Right lobe of liver (tissue), 6 donors: ENCODE results near the gene VDAC1. TPM values are rescaled to one million over a fixed set of nuclear protein-coding genes. Genes with fewer than 3 reads are reported as not detected.
"Not testable (repeated sequence)": the region's sequence is repeated elsewhere in the genome, so short reads cannot be mapped to it uniquely, and the experiment has no call there.

Experiments used
- ATAC-seq, 4 donors: fragments of 200-7000 bp; cut with Tn5 transposase; one replicate each; pipeline ENCODE4 v1.9.1; 2020; ENCODE audit warnings: mild to moderate bottlenecking in 4 of 4, moderate library complexity in 4 of 4
- DNase-seq, 3 donors: peaks; one replicate each; pipeline ENCODE4 v3.0.0-alpha.2; 2020
- H3K27ac ChIP-seq, 3 donors: fragments of 200-600 bp; one replicate each; pipeline ENCODE4 v1.8.0; 2022
- H3K27me3 ChIP-seq, 2 donors: fragments of 200-600 bp; one replicate each; pipeline ENCODE4 v1.8.0; 2022
- H3K36me3 ChIP-seq, 4 donors: fragments of 200-600 bp; sonication (generic) in 1 of 4; one replicate each; pipeline versions ENCODE4 v1.5.1 to v1.8.0; 2017 to 2022; ENCODE audit warnings: control low read depth in 1 of 4
- H3K4me1 ChIP-seq, 4 donors: fragments of 200-600 bp; sonication (generic) in 1 of 4; one replicate each; pipeline versions ENCODE4 v1.5.1 to v1.8.0; 2017 to 2022; ENCODE audit warnings: control low read depth in 1 of 4
- H3K4me3 ChIP-seq, 3 donors: fragments of 200-600 bp; one replicate each; pipeline ENCODE4 v1.8.0; 2022
- H3K9me3 ChIP-seq, 4 donors: fragments of 200-600 bp; sonication (generic) in 1 of 4; one replicate each; pipeline versions ENCODE4 v1.5.1 to v1.8.0; 2017 to 2022; ENCODE audit warnings: control low read depth in 1 of 4
- POLR2A ChIP-seq: fragments of 450-650 bp; IDR thresholded peaks from one replicate; pipeline ENCODE4 v1.6.1; 2017; ENCODE audit warnings: antibody characterized with exemption, mild to moderate bottlenecking
- WGBS: methylation state at CpG from one replicate; pipeline ENCODE4 v1.1.6; 2018; ENCODE audit warnings: low coverage, low lambda C conversion rate; ENCODE audit not compliant: insufficient coverage; ENCODE audit errors: missing lambda C conversion rate; 5-methylcytosine and 5-hydroxymethylcytosine counted together
- intact Hi-C, 2 donors: fragments of 100-400 bp; cut with DNase I; formaldehyde crosslinking; loops; one replicate each; pipeline versions ENCODE4 v1.11.2 to v1.14.1; 2022
- total RNA-seq, 6 experiments: library from RNA; depleted of rRNA in 2 of 6; stranded (reverse); fragments of >200 nt in 2 of 6; fragmentation: NEBNext Ultra II Directional in 3 of 6; extraction: Animal tissue kit (Norgen Biotek cat#: 25700) in 3 of 6; gene quantifications; one replicate each; pipeline versions ENCODE4 v1.1.0 to v1.2.4, GENCODE V29; 2016 to 2023
- TF ChIP-seq, protein P1 (sequence below), 4 donors: fragments of 200-600 bp in 3 of 4; fragments of 450-650 bp in 1 of 4; IDR thresholded peaks; one replicate each; pipeline versions ENCODE4 v1.5.1 to v1.8.0; 2016 to 2022; ENCODE audit warnings: antibody characterized with exemption in 4 of 4, mild to moderate bottlenecking in 2 of 4
- donor health status: DM: no; HTN: yes; CAD: no.
- donor health status: DM: no; HTN: no; CAD: no.
- donor health status: DM: no; HTN: no; CAD: no.
- donor health status: DM: no; HTN: yes; CAD: no.
- donor health status: DM: no; HTN: yes; CAD: no.

Gene VDAC1
- total RNA-seq, 6 experiments from 2014 or later, result 101 to 209 (median 128) TPM

- Histone ChIP-seq H3K36me3 (peaks cover 0 to 83% (median 17%) of the 10 kb centered on the region in 4 donors), H3K27me3 (no peaks in the 10 kb centered on the region), H3K9me3 (no peaks in the 10 kb centered on the region), H3K4me1 (peaks cover 0 to 3% (median 0%) of the 10 kb centered on the region in 4 donors), H3K27ac (no peak overlapping the region), H3K4me3 (no peak overlapping the region)
- 96% methylated on average over 2 of the region's 3 CpGs for WGBS
- ATAC-seq, result no peak
- intact Hi-C loops, result no loop called here
- TF ChIP-seq POLR2A, result no peak
- TF ChIP-seq, protein P1, sequence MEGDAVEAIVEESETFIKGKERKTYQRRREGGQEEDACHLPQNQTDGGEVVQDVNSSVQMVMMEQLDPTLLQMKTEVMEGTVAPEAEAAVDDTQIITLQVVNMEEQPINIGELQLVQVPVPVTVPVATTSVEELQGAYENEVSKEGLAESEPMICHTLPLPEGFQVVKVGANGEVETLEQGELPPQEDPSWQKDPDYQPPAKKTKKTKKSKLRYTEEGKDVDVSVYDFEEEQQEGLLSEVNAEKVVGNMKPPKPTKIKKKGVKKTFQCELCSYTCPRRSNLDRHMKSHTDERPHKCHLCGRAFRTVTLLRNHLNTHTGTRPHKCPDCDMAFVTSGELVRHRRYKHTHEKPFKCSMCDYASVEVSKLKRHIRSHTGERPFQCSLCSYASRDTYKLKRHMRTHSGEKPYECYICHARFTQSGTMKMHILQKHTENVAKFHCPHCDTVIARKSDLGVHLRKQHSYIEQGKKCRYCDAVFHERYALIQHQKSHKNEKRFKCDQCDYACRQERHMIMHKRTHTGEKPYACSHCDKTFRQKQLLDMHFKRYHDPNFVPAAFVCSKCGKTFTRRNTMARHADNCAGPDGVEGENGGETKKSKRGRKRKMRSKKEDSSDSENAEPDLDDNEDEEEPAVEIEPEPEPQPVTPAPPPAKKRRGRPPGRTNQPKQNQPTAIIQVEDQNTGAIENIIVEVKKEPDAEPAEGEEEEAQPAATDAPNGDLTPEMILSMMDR (IDR thresholded peaks at IDR 0.05), result no peak
- DNase-seq, result no peak
Measured at GRCh38 chr5:133978943-133979342, 25.8 kb downstream of the VDAC1 start.

DNA sequence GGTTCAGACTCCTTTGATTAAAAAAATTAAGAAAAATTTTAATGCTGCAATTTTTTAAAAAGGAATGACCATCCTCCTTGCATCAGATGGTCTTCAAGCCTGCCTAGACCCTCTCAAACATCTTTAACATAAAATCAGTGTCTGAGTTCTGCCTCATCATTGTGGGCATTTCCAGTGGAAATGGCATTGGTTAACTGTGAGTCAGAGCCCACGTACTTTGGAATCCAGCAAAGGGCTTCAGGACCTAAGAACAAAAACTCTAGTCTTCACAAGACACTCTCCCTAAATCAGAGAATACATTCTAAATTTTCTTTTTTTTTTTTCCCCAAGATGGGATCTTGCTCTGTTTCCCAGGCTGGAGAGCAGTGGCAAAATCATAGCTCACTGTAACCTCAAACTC is 26.9 kb downstream of the VDAC1 start:
- Histone ChIP-seq H3K27ac (no peak overlapping the region), H3K27me3 (no peaks in the 10 kb centered on the region), H3K4me3 (no peak overlapping the region), H3K4me1 (peaks cover 0 to 4% (median 0%) of the 10 kb centered on the region in 4 donors), H3K9me3 (no peaks in the 10 kb centered on the region), H3K36me3 (peaks cover 0 to 83% (median 19%) of the 10 kb centered on the region in 4 donors)
- DNase-seq (no peak), ATAC-seq (no peak)
- WGBS, result 67% methylated on average over 1 of the region's 1 CpG
- intact Hi-C loops, result no loop called here
- no peak for TF ChIP-seq POLR2A
- TF ChIP-seq, protein P1 (IDR thresholded peaks at IDR 0.05), result no peak

GRCh38 chr5:133977161-133977787 is 27.5 kb downstream of the VDAC1 start:
- Histone ChIP-seq H3K27me3 (no peaks in the 10 kb centered on the region), H3K4me3 (no peak overlapping the region), H3K36me3 (peaks cover 0 to 83% (median 19%) of the 10 kb centered on the region in 4 donors), H3K4me1 (peaks cover 0 to 4% (median 0%) of the 10 kb centered on the region in 4 donors), H3K9me3 (no peaks in the 10 kb centered on the region), H3K27ac (no peak overlapping the region)
- ATAC-seq (no peak), DNase-seq (no peak)
- WGBS, result 59% methylated on average over 5 of the region's 5 CpGs
- no peak for TF ChIP-seq POLR2A
- TF ChIP-seq, protein P1 (IDR thresholded peaks at IDR 0.05), result no peak
- intact Hi-C loops, result no loop called here

DNA sequence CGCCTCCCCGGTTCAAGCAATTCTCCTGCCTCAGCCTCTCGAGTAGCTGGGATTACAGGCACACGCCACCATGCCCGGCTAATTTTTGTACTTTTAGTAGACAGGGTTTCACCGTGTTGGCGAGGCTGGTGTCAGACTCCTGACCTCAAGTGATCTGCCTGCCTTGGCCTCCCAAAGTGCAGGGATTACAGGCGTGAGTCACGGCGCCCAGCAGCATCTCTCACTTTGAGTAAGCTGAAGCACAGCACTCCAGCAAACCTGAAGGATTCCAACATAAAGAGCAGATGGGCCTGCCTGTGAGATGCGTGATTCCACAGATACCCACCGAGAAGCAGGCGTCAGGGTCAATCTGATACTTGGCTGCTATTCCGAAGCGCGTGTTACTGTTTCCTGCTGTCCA is 29.2 kb downstream of the VDAC1 start:
- H3K9me3 ChIP-seq, ATAC-seq, H3K27ac ChIP-seq, H3K27me3 ChIP-seq, H3K4me1 ChIP-seq, H3K4me3 ChIP-seq, intact Hi-C loops, DNase-seq: not testable (repeated sequence)
- peaks cover 0 to 79% (median 16%) of the 10 kb centered on the region in 4 donors for H3K36me3 ChIP-seq
- WGBS, result 82% methylated on average over 6 of the region's 16 CpGs

GRCh38 chr5:133974142-133974541 is 30.6 kb downstream of the VDAC1 start:
- Histone ChIP-seq H3K36me3 (peaks cover 0 to 68% (median 16%) of the 10 kb centered on the region in 4 donors), H3K4me3 (no peak overlapping the region), H3K27me3 (no peaks in the 10 kb centered on the region), H3K4me1 (peaks cover 0 to 18% (median 7%) of the 10 kb centered on the region in 4 donors), H3K27ac (no peak overlapping the region), H3K9me3 (no peaks in the 10 kb centered on the region)
- no peak for TF ChIP-seq POLR2A
- TF ChIP-seq, protein P1 (IDR thresholded peaks at IDR 0.05), result no peak
- intact Hi-C loops, result no loop called here
- DNase-seq (no peak), ATAC-seq (peak; percentile 16 to 65 (median 22))
- WGBS, result 55% methylated on average over 6 of the region's 6 CpGs
